Hepatocyte (in vitro differentiated cells): ENCODE measurements around the gene C16orf89. TPM values are rescaled to one million over a fixed set of nuclear protein-coding genes. Genes with fewer than 3 reads are reported as not detected.
"Not testable (repeated sequence)": the region's sequence is repeated elsewhere in the genome, so short reads cannot be mapped to it uniquely, and the experiment has no call there.

Experiments
- DNase-seq: peaks from one replicate; pipeline ENCODE4 v3.0.0-alpha.2; 2016; ENCODE audit warnings: low spot score
- H2AFZ ChIP-seq: fragments of 200-600 bp; sonication (generic); 2 replicates; pipeline ENCODE4 v1.6.0; 2016; ENCODE audit warnings: antibody characterized with exemption, mild to moderate bottlenecking
- H3K27ac ChIP-seq: fragments of 200-600 bp; sonication (generic); 2 replicates; pipeline ENCODE4 v1.5.1; 2016; ENCODE audit warnings: mild to moderate bottlenecking
- H3K27me3 ChIP-seq: fragments of 200-600 bp; sonication (generic); 2 replicates; pipeline ENCODE4 v1.6.1; 2016
- H3K36me3 ChIP-seq: fragments of 200-600 bp; sonication (generic); replicated peaks from 2 replicates; pipeline ENCODE4 v1.5.1; 2016; ENCODE audit warnings: low read depth; ENCODE audit not compliant: insufficient read depth
- H3K4me1 ChIP-seq: fragments of 200-600 bp; sonication (generic); 2 replicates; pipeline ENCODE4 v1.5.1; 2016; ENCODE audit warnings: mild to moderate bottlenecking, moderate library complexity; ENCODE audit not compliant: insufficient read depth
- H3K4me2 ChIP-seq: fragments of 200-600 bp; sonication (generic); 2 replicates; pipeline ENCODE4 v1.6.0; 2016
- H3K4me3 ChIP-seq: fragments of 200-600 bp; sonication (generic); 2 replicates; pipeline ENCODE4 v1.5.1; 2016; ENCODE audit warnings: mild to moderate bottlenecking
- H3K79me2 ChIP-seq: fragments of 200-600 bp; sonication (generic); 2 replicates; pipeline ENCODE4 v1.6.0; 2017; ENCODE audit warnings: mild to moderate bottlenecking
- H3K9me2 ChIP-seq: fragments of 200-600 bp; sonication (generic); replicated peaks from 2 replicates; pipeline ENCODE4 v1.6.0; 2017; ENCODE audit warnings: mild to moderate bottlenecking; ENCODE audit not compliant: insufficient read depth
- H3K9me3 ChIP-seq: fragments of 200-600 bp; sonication (generic); 2 replicates; pipeline ENCODE4 v1.5.1; 2016; ENCODE audit warnings: low read depth, mild to moderate bottlenecking
- H4K20me1 ChIP-seq: fragments of 200-600 bp; sonication (generic); 2 replicates; pipeline ENCODE4 v1.6.0; 2016; ENCODE audit warnings: mild to moderate bottlenecking; ENCODE audit not compliant: insufficient read depth, poor library complexity, severe bottlenecking
- CTCF ChIP-seq: fragments of 200-600 bp; sonication (generic); IDR thresholded peaks from 2 replicates; pipeline ENCODE4 v1.5.1; 2016; ENCODE audit warnings: antibody characterized with exemption, mild to moderate bottlenecking; ENCODE audit not compliant: poor library complexity
- EZH2 ChIP-seq: fragments of 200-600 bp; sonication (generic); IDR thresholded peaks from 2 replicates; pipeline ENCODE4 v1.6.1; 2016; ENCODE audit warnings: antibody characterized with exemption, mild to moderate bottlenecking, borderline replicate concordance
- EZH2phosphoT487 ChIP-seq: fragments of 200-600 bp; sonication (generic); IDR thresholded peaks from one replicate; pipeline ENCODE4 v1.6.1; 2018; ENCODE audit warnings: antibody characterized with exemption, mild to moderate bottlenecking, low read depth, moderate library complexity; ENCODE audit not compliant: unreplicated experiment, severe bottlenecking
- WGBS: methylation state at CpG from one replicate; pipeline ENCODE4 v1.1.6; 2016; ENCODE audit warnings: low lambda C conversion rate; ENCODE audit errors: missing lambda C conversion rate; 5-methylcytosine and 5-hydroxymethylcytosine counted together
- polyA plus RNA-seq: library from polyadenylated mRNA; unstranded; fragments of >200 nt; fragmentation: Nextera tagmentation; extraction: Ambion mirVana; gene quantifications from 2 replicates; pipeline ENCODE4 v1.2.1, GENCODE V29; 2016
- total RNA-seq: library from RNA; depleted of rRNA; stranded (reverse); fragments of >200 nt; gene quantifications from 2 replicates; pipeline ENCODE4 v1.2.3, GENCODE V29; 2014

The C16orf89 gene
- total and polyA plus RNA-seq, 2 experiments from 2014 or later, result 1.1 to 3.8 TPM

GRCh38 chr16:5054876-5055865, 10.6 kb downstream of the C16orf89 start:
- no peaks in the 10 kb centered on the region for H4K20me1 ChIP-seq
- 92% methylated on average over 16 of the region's 16 CpGs for WGBS
- no peaks in the 10 kb centered on the region for H3K27me3 ChIP-seq
- no peak overlapping the region for H2AFZ ChIP-seq
- H3K36me3 ChIP-seq, result no peaks in the 10 kb centered on the region
- no peak overlapping the region for H3K4me2 ChIP-seq
- no peak overlapping the region for H3K4me3 ChIP-seq
- H3K27ac ChIP-seq, result no peak overlapping the region
- no peaks in the 10 kb centered on the region for H3K4me1 ChIP-seq
- H3K79me2 ChIP-seq, result no peaks in the 10 kb centered on the region
- TF ChIP-seq EZH2, result no peak
- TF ChIP-seq CTCF, result no peak
- TF ChIP-seq EZH2phosphoT487, result no peak
- H3K9me3 ChIP-seq, result no peaks in the 10 kb centered on the region
- no peak for DNase-seq
- no peaks in the 10 kb centered on the region for H3K9me2 ChIP-seq

GRCh38 chr16:5046914-5047313, 18.8 kb downstream of the C16orf89 start:
- WGBS, result 83% methylated on average over 2 of the region's 2 CpGs
- Histone ChIP-seq H3K9me3 (no peaks in the 10 kb centered on the region), H3K27ac (no peak overlapping the region), H3K27me3 (no peaks in the 10 kb centered on the region), H3K9me2 (no peaks in the 10 kb centered on the region), H4K20me1 (no peaks in the 10 kb centered on the region), H3K36me3 (no peaks in the 10 kb centered on the region), H3K4me1 (no peaks in the 10 kb centered on the region), H2AFZ (no peak overlapping the region), H3K4me3 (no peak overlapping the region), H3K79me2 (no peaks in the 10 kb centered on the region), H3K4me2 (no peak overlapping the region)
- no peak for TF ChIP-seq EZH2
- no peak for TF ChIP-seq EZH2phosphoT487
- TF ChIP-seq CTCF, result no peak
- DNase-seq, result no peak

DNA sequence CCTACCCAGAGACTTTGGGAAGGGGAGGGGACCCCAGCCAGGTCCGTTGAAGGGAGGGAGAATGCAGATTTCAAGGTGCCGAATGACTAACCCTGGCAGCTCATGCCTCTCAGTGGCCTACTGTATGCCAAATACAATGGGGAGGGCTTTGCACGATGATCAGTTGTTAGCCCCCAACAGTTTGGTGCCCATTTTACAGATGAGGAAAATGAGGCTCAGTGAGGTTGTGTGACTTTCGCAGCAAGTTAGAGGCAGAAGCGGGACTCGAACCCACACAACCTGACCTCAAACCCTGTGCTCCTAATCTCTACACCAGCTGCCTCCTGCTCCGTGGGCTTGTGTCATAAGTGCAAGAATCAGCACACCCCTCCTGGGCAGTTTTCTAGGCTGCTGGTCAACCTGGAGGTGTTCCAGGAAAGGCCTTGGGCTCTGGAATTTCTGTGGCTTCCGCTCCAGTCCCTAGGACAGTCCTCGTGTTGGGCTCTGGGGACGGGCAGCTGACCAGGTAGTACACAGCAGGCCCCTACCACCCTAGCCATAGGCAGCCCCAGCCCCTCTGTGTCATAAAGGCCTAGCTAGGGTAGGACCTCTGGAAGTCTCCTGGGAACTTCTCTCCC, 20.1 kb downstream of the C16orf89 start:
- Histone ChIP-seq H3K27me3 (no peaks in the 10 kb centered on the region), H3K4me3 (no peak overlapping the region), H4K20me1 (no peaks in the 10 kb centered on the region), H3K9me2 (no peaks in the 10 kb centered on the region), H3K4me2 (no peak overlapping the region), H3K9me3 (no peaks in the 10 kb centered on the region), H3K4me1 (peaks cover 9% of the 10 kb centered on the region), H3K27ac (no peak overlapping the region), H3K36me3 (no peaks in the 10 kb centered on the region), H2AFZ (no peak overlapping the region), H3K79me2 (no peaks in the 10 kb centered on the region)
- no peak for DNase-seq
- WGBS, result 90% methylated on average over 10 of the region's 10 CpGs
- TF ChIP-seq CTCF (no peak), EZH2phosphoT487 (no peak), EZH2 (no peak)

GRCh38 chr16:5044581-5044980, 21.2 kb downstream of the C16orf89 start:
- H3K9me2 ChIP-seq, H3K36me3 ChIP-seq, H3K4me3 ChIP-seq, DNase-seq, H3K79me2 ChIP-seq, H3K9me3 ChIP-seq, H3K27me3 ChIP-seq, H3K4me2 ChIP-seq, H3K27ac ChIP-seq, H2AFZ ChIP-seq, H4K20me1 ChIP-seq: not testable (repeated sequence)
- peaks cover 11% of the 10 kb centered on the region for H3K4me1 ChIP-seq
- 96% methylated on average over 11 of the region's 11 CpGs for WGBS
